GM12878 (cell line): Measurements from ENCODE around the gene SIX5. TPM values are rescaled to one million over a fixed set of nuclear protein-coding genes. Genes with fewer than 3 reads are reported as not detected.

Source experiments
- ASH2L ChIP-seq: fragments of 300-600, 200-600 bp; sonication (generic); IDR thresholded peaks from 2 replicates; pipeline ENCODE4 v1.6.1; 2017; ENCODE audit warnings: low read depth, mild to moderate bottlenecking, borderline replicate concordance
- CBFB ChIP-seq: IDR thresholded peaks from 2 replicates; pipeline ENCODE4 v1.6.1; 2016; ENCODE audit warnings: antibody characterized with exemption, low read depth
- CEBPB ChIP-seq, 2 experiments: fragments of 150-350 bp in 1 of 2; IDR thresholded peaks; 2 replicates each; pipeline ENCODE4 v1.6.1; 2012 to 2014; ENCODE audit warnings: low read depth in 2 of 2, low read length in 2 of 2, borderline replicate concordance in 1 of 2, inconsistent platforms in 1 of 2
- DPF2 ChIP-seq: fragments of 450-650 bp; IDR thresholded peaks from 2 replicates; pipeline ENCODE4 v1.6.1; 2017; ENCODE audit warnings: mild to moderate bottlenecking
- ESRRA ChIP-seq: IDR thresholded peaks from 2 replicates; pipeline ENCODE4 v1.6.1; 2012; ENCODE audit warnings: mild to moderate bottlenecking, low read length, improper control_type of control experiment
- ETV6 ChIP-seq, 2 experiments: fragments of 450-650 bp in 1 of 2; IDR thresholded peaks in 1 of 2; conservative IDR thresholded peaks in 1 of 2; 2 replicates each; pipeline ENCODE4 v1.6.1; 2014; ENCODE audit warnings: antibody characterized with exemption in 1 of 2, borderline replicate concordance in 1 of 2, low read depth in 1 of 2, mild to moderate bottlenecking in 1 of 2, moderate library complexity in 1 of 2
- KAT2A ChIP-seq: conservative IDR thresholded peaks from 2 replicates; pipeline ENCODE4 v1.6.1; 2011; ENCODE audit warnings: low read depth, low read length; ENCODE audit not compliant: control insufficient read depth
- LARP7 ChIP-seq: fragments of 450-650 bp; IDR thresholded peaks from 2 replicates; pipeline ENCODE4 v1.6.1; 2017; ENCODE audit warnings: mild to moderate bottlenecking
- NFIC ChIP-seq: IDR thresholded peaks from 2 replicates; pipeline ENCODE4 v1.6.1; 2012; ENCODE audit warnings: low read depth, mild to moderate bottlenecking, inconsistent platforms, low read length, moderate library complexity
- PML ChIP-seq: IDR thresholded peaks from 2 replicates; pipeline ENCODE4 v1.6.1; 2012; ENCODE audit warnings: low read length, inconsistent platforms
- RCOR1 ChIP-seq: conservative IDR thresholded peaks from 2 replicates; pipeline ENCODE4 v1.6.1; 2012; ENCODE audit warnings: low read depth, low read length, improper control_type of control experiment
- RELA ChIP-seq: fragments of 450-650 bp; IDR thresholded peaks from 2 replicates; pipeline ENCODE4 v1.8.0; 2014; ENCODE audit warnings: borderline replicate concordance; ENCODE audit not compliant: partially characterized antibody
- TAF1 ChIP-seq: IDR thresholded peaks from 2 replicates; pipeline ENCODE4 v1.6.1; 2011; ENCODE audit warnings: mild to moderate bottlenecking, low read depth, low read length, borderline replicate concordance
- WRNIP1 ChIP-seq: IDR thresholded peaks from 2 replicates; pipeline ENCODE4 v1.6.1; 2011; ENCODE audit warnings: low read depth, low read length, improper control_type of control experiment, borderline replicate concordance
- polyA plus RNA-seq, 11 experiments: library from polyadenylated mRNA; depleted of rRNA in 4 of 11; unstranded in 6 of 11; stranded (reverse) in 5 of 11; fragments of >200 nt; fragmentation: Nextera tagmentation in 4 of 11; fragmentation: Illumina TruSeq in 1 of 11; extraction: Ambion mirVana in 4 of 11; extraction: Trizol in 1 of 11; gene quantifications; 1 replicate in 1 of 11; 2 replicates in 10 of 11; pipeline versions ENCODE4 v1.2.1 to v1.2.3, GENCODE V29; 2011 to 2016; ENCODE audit warnings: inconsistent platforms in 2 of 11, missing spikeins in 2 of 11, low read depth in 1 of 11
- total RNA-seq, 4 experiments: library from RNA; depleted of rRNA in 3 of 4; stranded (reverse); fragments of >200 nt in 3 of 4; fragmentation: Illumina TruSeq in 1 of 4; extraction: Trizol in 1 of 4; gene quantifications; 2 replicates each; pipeline versions ENCODE4 v1.2.1 to v1.2.3, GENCODE V29; 2013 to 2021
- TF ChIP-seq, protein P1 (sequence below): fragments of 450-650 bp; formaldehyde crosslinking; IDR thresholded peaks from 2 replicates; pipeline ENCODE4 v1.5.0; 2022; ENCODE audit warnings: mild to moderate bottlenecking, missing genetic modification characterization
- TF ChIP-seq, protein P2 (sequence below): fragments of 450-650 bp; IDR thresholded peaks from 2 replicates; pipeline ENCODE4 v1.6.1; 2014; ENCODE audit warnings: mild to moderate bottlenecking
- TF ChIP-seq, protein P3 (sequence below): fragments of 450-650 bp; IDR thresholded peaks from 2 replicates; pipeline ENCODE4 v1.6.1; 2017; ENCODE audit warnings: low read depth, mild to moderate bottlenecking, moderate library complexity
- TF ChIP-seq, protein P4 (sequence below): IDR thresholded peaks from 2 replicates; pipeline ENCODE4 v1.6.1; 2011; ENCODE audit warnings: borderline replicate concordance, low read depth, mild to moderate bottlenecking, moderate library complexity, mixed read lengths, low read length; ENCODE audit not compliant: insufficient read depth; ENCODE audit errors: extremely low read length
- TF ChIP-seq, protein P5 (sequence below), 3 experiments: IDR thresholded peaks in 2 of 3; conservative IDR thresholded peaks in 1 of 3; 2 replicates each; pipeline ENCODE4 v1.5.1; 2011; ENCODE audit warnings: low read depth in 3 of 3, low read length in 3 of 3, mild to moderate bottlenecking in 3 of 3, control low read depth in 2 of 3, moderate library complexity in 2 of 3, inconsistent platforms in 1 of 3, mixed read lengths in 1 of 3; ENCODE audit not compliant: control insufficient read depth in 2 of 3, insufficient read depth in 1 of 3; ENCODE audit errors: extremely low read depth in 1 of 3

SIX5 gene
- total and polyA plus RNA-seq, 10 of the 15 experiments (the other 5 are each of a cell fraction or from before 2014, with no cell fraction given) = 1.9 to 10.5 (median 3.0) TPM; not detected in 2

DNA sequence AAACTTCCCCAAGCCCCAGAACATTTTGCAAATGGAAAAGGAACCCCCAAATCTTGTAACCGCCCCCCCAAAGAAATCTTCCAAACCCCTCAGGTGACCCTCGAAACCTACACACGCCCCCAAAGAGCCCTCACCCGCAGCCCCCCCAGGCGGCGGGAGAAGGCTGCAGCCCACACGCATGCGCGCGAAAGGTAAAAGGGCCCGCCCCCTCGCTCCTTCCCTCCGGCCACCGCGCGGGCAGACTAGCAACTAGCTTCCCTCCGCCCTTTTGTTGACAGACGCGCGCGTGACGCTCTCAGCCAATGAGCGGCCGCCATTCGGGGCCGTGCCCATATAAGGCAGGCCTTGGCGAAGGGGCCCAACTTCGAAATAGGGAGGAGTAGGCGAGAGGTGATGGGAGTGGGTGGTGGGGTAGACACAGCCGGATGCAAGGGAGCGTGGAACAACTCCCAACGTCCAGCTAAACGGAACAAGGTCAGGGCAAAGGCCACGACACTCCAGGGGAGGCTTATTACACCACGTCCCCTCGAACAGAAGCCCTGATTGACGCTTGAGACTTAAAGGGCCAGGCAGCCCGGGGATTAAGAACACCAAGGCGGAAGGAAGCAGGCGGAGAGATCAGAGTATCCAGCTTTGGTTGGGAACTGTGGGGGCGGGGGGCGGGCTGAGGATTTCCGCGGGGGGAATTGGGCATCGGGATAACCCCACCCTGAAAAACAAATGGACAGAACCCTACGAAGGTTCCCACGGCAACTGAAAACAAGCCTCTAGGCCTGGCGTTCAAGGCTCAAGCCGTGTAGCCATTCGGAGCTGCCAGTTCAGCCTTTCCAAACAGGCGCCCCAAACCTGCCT, 51.7 kb downstream of the SIX5 start (continued):
- TF ChIP-seq, protein P1, sequence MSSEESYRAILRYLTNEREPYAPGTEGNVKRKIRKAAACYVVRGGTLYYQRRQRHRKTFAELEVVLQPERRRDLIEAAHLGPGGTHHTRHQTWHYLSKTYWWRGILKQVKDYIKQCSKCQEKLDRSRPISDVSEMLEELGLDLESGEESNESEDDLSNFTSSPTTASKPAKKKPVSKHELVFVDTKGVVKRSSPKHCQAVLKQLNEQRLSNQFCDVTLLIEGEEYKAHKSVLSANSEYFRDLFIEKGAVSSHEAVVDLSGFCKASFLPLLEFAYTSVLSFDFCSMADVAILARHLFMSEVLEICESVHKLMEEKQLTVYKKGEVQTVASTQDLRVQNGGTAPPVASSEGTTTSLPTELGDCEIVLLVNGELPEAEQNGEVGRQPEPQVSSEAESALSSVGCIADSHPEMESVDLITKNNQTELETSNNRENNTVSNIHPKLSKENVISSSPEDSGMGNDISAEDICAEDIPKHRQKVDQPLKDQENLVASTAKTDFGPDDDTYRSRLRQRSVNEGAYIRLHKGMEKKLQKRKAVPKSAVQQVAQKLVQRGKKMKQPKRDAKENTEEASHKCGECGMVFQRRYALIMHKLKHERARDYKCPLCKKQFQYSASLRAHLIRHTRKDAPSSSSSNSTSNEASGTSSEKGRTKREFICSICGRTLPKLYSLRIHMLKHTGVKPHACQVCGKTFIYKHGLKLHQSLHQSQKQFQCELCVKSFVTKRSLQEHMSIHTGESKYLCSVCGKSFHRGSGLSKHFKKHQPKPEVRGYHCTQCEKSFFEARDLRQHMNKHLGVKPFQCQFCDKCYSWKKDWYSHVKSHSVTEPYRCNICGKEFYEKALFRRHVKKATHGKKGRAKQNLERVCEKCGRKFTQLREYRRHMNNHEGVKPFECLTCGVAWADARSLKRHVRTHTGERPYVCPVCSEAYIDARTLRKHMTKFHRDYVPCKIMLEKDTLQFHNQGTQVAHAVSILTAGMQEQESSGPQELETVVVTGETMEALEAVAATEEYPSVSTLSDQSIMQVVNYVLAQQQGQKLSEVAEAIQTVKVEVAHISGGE (CRISPR knock-in tag) = no peak
- TF ChIP-seq, protein P2, sequence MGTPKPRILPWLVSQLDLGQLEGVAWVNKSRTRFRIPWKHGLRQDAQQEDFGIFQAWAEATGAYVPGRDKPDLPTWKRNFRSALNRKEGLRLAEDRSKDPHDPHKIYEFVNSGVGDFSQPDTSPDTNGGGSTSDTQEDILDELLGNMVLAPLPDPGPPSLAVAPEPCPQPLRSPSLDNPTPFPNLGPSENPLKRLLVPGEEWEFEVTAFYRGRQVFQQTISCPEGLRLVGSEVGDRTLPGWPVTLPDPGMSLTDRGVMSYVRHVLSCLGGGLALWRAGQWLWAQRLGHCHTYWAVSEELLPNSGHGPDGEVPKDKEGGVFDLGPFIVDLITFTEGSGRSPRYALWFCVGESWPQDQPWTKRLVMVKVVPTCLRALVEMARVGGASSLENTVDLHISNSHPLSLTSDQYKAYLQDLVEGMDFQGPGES = peak; percentile 97
- no peak for TF ChIP-seq KAT2A
- TF ChIP-seq CEBPB (IDR thresholded peaks at IDR 0.05; ENCODE audit: borderline replicate concordance in 1 of 2, low read depth in 2 of 2, low read length in 2 of 2) = no peak
- TF ChIP-seq, protein P3, sequence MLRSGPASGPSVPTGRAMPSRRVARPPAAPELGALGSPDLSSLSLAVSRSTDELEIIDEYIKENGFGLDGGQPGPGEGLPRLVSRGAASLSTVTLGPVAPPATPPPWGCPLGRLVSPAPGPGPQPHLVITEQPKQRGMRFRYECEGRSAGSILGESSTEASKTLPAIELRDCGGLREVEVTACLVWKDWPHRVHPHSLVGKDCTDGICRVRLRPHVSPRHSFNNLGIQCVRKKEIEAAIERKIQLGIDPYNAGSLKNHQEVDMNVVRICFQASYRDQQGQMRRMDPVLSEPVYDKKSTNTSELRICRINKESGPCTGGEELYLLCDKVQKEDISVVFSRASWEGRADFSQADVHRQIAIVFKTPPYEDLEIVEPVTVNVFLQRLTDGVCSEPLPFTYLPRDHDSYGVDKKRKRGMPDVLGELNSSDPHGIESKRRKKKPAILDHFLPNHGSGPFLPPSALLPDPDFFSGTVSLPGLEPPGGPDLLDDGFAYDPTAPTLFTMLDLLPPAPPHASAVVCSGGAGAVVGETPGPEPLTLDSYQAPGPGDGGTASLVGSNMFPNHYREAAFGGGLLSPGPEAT = peak; percentile 99
- TF ChIP-seq RCOR1 = no peak
- TF ChIP-seq, protein P4, sequence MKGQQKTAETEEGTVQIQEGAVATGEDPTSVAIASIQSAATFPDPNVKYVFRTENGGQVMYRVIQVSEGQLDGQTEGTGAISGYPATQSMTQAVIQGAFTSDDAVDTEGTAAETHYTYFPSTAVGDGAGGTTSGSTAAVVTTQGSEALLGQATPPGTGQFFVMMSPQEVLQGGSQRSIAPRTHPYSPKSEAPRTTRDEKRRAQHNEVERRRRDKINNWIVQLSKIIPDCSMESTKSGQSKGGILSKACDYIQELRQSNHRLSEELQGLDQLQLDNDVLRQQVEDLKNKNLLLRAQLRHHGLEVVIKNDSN = peak; percentile 94
- TF ChIP-seq DPF2 = peak; percentile 71; the same call in 1 of the 2 replicates
- peak; percentile 58; the same call in 1 of the 2 replicates for TF ChIP-seq PML
- TF ChIP-seq NFIC = no peak; the same call in 1 of the 2 replicates
- TF ChIP-seq LARP7 = peak; percentile 11; the same call in 1 of the 2 replicates
- TF ChIP-seq ESRRA = 0 out of 2 replicates have a peak, but pooled peaks have one; percentile 63
- peak; percentile 95 for TF ChIP-seq RELA
- peak; percentile 53; the same call in 1 of the 2 replicates for TF ChIP-seq TAF1
- no peak for TF ChIP-seq ASH2L
- TF ChIP-seq, protein P5, sequence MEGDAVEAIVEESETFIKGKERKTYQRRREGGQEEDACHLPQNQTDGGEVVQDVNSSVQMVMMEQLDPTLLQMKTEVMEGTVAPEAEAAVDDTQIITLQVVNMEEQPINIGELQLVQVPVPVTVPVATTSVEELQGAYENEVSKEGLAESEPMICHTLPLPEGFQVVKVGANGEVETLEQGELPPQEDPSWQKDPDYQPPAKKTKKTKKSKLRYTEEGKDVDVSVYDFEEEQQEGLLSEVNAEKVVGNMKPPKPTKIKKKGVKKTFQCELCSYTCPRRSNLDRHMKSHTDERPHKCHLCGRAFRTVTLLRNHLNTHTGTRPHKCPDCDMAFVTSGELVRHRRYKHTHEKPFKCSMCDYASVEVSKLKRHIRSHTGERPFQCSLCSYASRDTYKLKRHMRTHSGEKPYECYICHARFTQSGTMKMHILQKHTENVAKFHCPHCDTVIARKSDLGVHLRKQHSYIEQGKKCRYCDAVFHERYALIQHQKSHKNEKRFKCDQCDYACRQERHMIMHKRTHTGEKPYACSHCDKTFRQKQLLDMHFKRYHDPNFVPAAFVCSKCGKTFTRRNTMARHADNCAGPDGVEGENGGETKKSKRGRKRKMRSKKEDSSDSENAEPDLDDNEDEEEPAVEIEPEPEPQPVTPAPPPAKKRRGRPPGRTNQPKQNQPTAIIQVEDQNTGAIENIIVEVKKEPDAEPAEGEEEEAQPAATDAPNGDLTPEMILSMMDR (IDR thresholded peaks at IDR 0.05 in 2 of 3, conservative IDR thresholded peaks at IDR 0.05 in 1 of 3; ENCODE audit: control insufficient read depth in 2 of 3, extremely low read depth in 1 of 3, insufficient read depth in 1 of 3, low read depth in 3 of 3, low read length in 3 of 3) = peak; percentile 21 to 31 (median 25); a peak in 4 of 6 replicates
- TF ChIP-seq CBFB = peak; percentile 13; the same call in 1 of the 2 replicates
- TF ChIP-seq ETV6 (conservative IDR thresholded peaks at IDR 0.05 in 1 of 2, IDR thresholded peaks at IDR 0.05 in 1 of 2; ENCODE audit: borderline replicate concordance in 1 of 2, low read depth in 1 of 2) = no peak
- no peak for TF ChIP-seq WRNIP1
